ENCODE data around the gene MYT1.

Gene MYT1

GRCh38 chr20:64155258-64156135, 8.8 kb upstream of the MYT1 start:
- DNase-seq (ENCODE audit: low spot score): no peak

DNA sequence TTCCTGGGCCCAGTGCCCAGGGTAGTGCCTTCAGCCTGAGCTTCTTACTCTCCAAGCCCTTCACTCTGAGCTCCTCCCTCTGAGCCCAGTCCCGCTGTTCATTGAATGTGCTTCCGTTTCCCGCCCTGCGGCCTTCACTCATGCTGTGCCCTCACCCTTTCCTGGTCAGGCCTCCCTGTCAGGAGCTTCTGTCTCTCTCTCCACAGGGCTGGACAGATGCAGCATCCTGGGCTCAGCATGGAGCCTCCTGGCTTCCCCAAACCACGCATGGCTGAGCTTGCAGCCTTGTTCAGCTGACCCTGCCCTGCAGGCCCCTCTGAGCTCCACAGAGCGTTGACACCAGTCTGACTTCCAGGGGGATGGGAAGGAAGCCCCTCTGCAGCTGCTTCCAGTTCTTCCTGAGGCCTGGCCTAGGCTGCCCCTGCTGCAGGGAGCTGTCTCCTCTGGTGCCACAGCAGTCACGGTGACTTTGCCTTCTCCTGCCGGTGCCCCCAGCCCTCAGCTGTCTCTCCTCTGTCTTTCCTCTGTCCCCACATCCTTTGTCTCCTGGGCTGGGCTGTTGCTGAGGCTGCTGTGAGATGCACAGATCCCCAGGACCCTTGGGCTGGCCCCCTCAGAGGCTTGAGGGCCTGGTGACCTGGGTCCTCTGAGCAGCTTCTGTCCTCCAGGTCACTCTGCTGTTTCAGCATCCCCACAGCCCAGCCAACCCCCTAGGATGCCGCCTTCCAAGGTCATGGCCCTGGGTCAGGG, 7.9 kb upstream of the MYT1 start:
- no peak for DNase-seq (ENCODE audit: low spot score)

DNA sequence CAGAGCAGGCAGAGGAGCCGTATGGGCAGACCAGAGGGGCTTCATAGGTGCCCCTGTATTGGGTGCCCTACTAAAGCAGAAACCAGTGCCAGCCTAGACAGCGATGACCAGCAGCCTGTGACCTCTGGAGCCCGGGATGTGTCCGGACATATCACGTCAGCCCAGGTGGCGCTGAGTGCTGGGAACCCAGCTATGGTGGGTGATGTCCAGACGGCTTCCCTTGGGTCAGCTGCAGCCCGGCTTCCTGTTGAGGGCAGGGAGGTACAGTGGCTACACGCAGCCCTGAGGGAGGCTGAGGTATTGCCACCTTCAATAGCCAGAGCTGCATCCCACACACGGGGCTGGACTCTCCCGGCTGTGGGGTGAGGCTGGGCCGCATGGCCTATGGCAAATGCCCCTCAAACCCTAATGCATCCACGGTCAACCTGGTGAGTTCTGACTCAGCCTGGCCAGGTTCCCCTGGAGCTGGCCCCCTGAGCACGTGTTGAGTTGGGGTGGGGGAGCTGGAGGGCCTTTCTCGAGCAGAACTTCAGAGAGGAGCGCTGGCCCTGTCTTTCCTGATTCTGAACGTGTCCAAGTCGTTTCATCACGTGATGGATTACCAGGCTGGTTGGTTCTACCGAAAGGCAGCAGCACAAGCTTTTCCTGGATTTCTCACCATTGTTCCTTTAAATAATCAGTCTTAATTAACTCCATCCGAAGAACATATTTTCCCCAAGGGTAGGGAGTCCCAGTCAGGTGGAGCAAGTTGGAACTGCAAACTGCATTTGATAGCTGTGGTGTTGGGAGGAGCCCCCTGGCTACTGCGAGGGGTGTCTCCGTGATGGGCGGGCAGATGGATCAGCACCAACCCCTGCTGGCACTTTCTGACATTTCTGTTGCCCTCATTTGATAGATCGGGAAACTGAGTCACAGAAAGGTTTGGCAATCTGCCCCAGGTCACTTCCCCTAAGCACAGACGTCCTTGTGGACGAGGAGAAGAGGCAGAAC, 7.1 kb upstream of the MYT1 start:
- DNase-seq (ENCODE audit: low spot score): no peak

- DNase-seq (ENCODE audit: low spot score): no peak
Observed at GRCh38 chr20:64157878-64158277, 6.4 kb upstream of the MYT1 start.

GRCh38 chr20:64158346-64159285, 5.6 kb upstream of the MYT1 start:
- DNase-seq (ENCODE audit: low spot score): no peak

DNA sequence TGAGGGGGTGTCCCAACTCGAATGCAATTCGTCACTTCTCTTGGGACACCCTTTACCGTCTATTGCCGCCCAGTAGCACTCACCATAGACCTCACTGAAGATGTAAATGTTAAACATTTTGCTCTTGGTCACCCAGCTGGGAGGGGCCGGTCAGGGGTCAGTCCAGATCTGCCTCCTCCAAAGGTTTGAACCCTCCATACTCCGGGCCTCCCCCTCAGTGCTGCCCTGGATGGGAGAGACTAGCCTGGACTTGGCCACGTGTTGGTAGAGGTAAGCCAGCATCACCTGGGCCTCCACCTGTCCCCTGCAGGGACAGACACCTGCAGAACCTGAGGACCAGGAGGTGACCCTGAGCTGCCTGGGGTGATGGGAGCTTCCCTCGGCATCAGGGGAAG, 5.0 kb upstream of the MYT1 start:
- DNase-seq (ENCODE audit: low spot score): no peak

GRCh38 chr20:64159711-64160110, 4.5 kb upstream of the MYT1 start:
- no peak for DNase-seq (ENCODE audit: low spot score)

GRCh38 chr20:64160118-64160517, 4.1 kb upstream of the MYT1 start:
- DNase-seq (ENCODE audit: low spot score): no peak

DNA sequence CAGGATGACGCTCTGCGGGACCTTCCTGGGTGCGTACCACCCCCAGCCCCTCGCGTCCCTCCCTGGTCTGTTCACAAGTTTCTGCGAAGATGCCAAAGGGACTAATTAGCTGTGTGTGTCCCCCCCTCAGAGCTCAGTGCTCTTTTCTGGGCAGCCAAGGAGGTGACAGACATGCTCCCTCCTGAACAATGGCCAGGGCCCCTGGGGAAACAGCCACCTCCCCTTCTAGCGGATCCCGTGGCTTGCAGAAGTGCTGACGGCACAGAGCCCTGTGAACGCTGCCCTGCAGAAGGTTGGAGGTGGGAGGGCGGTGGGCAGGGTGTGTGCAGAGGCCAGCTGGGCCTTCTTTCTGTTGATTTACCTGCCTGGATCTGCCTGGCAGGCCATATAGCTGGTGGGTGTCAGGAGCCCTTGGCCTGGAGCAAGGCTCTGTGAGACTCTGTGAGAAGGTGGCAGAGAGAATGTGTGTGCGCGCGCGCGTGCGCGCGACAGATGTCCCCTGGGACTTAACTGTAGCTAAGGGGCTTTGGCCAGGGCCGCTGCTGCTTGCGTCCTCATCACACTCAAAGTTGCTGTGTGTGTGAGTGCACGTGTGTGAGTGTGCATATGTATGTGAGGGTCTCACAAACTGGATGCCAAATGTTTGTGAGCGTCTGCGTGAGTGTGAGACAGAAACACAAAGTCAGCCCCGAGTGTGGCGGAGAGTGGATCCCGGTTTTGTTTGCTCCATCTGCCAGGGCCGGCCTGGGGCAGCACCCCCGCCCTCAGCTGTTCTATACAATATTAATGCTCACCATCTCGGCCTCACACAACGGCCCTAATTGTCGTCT, 3.5 kb upstream of the MYT1 start:
- DNase-seq (ENCODE audit: low spot score): no peak

GRCh38 chr20:64161356-64162238, 2.7 kb upstream of the MYT1 start:
- DNase-seq (ENCODE audit: low spot score): peak; percentile 51

DNA sequence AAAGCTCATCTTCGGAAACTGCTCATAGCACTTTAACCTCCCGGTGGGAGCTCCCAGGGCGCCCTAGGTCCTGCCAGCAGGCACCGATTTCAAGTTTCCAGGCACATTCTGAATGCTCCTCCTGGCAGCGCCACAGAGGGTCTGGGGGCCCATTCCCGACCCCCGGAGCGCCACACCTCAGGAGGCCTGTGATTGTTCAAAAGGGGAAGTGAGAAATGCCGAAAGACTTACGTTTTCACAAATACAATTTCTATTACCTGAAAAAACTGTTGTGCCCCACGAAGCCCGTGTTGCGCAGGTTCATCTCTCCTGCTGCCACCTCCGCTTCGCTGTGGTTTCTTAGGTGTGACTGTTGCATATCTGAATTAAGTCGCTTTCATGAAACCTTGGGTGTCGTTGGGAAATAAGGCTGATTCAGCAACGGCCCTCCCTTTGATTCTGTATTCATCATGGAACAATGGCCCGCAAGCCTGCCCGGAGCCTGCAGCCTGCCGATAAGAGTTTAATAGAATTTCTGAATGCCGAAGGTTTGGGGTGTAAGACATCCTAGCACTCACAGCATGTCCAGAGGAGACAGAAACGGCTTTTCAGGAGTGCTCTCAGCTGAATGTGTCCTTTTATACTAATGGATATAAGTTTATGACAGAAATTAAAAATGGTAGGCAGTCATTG, 1.9 kb upstream of the MYT1 start:
- no peak for DNase-seq (ENCODE audit: low spot score)

- no peak for DNase-seq (ENCODE audit: low spot score)
Observed at GRCh38 chr20:64163776-64164122, 503 bp upstream of the MYT1 start.

DNA sequence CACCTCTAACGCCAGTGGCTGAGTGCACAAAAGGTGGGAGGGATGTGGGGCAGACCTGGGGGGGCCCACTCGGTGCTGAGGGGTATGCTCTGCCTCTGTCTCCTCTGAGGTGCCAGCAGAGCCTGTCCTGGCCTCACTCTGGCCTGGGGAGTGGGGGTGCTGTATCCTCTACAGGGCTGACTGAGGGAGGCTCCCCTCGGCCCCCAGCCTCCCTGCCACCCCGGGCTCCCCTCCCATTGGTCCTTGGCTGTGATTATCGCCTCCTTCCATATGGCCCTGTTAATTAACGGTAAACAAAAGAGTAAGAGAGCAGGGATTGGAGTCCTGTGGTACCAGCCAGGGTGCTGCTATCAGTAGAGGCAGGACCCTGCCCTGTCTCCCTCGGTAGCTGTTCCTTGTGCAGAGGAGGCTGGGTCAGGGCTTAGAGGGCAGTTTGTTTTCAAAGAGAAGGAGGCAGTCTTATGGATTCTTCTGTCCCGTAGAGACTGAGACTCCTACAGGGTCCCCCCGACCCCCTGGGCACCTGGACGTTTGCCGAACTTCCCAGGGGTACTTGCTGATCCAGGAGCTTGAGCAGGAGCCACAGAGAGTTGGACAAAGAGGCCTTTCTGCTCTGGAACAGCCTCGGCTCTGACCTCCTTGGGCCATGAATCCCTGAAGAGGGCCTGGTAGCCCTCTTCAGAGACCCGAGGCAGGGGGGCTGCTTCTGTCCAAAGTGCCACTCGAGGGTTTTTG, 1.8 kb downstream of the MYT1 start:
- DNase-seq (ENCODE audit: low spot score): no peak

DNA sequence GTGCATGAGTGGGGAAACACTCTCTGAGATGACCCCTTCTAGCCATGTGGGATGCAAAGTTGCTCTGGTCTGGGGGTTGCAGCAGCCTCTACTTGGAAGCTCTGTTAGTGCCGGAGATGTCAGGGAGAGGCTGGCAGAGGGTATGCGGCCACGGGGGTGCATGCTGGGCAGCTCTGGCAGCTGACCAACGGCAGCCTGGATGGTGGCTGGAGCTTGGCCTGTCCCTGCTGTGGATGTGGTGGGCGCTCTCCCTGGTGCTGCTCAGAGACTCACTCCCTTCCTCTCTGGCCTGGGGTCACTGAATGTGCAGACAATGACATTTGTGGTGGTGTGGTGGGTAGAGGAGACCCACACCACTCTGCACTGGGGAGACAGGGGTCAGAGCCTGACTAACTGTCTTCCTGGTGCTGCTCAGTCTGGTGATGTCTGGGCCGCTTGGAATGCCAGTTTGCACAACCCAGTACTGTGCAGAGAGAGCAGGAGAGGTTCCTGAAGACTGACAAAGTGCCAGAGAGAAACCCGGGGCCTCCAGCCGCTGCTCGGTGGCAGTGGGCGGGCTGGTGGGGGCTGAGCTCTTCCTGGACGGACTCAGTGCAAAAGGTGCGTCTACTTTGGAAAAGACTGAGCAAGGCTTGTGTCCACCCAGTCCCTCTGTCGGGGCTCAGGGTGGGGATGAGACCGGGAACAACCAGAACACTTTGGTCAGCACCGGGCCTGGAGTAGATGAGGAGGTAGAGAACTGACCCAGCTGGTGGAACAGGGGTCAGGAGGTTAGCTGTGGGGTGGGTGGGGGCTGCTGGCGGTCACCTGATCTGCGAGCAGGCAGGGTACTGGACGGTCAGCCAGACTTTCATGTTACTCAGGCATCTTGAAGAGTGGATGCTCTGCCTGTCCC, 2.7 kb downstream of the MYT1 start:
- no peak for DNase-seq (ENCODE audit: low spot score)

DNA sequence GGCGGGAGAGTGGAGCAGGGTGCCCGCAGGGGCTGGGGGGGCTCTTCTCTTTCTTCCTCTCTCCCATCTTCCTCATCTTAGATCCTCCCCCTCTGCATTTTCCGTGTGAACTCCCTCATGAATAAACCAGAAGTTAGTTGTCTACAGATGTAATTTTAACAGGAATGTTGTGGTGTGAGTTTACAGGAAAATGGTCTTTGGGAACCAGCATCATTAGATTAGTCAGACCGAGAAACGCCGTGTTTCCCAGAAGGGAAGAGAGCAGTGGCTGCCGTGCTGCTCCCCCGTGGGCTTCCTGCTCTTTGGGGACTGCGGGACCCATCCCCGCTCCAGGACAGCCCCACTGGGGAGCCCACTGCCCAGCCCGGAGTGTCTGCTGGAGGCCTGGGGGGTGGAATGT, 3.4 kb downstream of the MYT1 start:
- DNase-seq (ENCODE audit: low spot score): peak; percentile 22

DNA sequence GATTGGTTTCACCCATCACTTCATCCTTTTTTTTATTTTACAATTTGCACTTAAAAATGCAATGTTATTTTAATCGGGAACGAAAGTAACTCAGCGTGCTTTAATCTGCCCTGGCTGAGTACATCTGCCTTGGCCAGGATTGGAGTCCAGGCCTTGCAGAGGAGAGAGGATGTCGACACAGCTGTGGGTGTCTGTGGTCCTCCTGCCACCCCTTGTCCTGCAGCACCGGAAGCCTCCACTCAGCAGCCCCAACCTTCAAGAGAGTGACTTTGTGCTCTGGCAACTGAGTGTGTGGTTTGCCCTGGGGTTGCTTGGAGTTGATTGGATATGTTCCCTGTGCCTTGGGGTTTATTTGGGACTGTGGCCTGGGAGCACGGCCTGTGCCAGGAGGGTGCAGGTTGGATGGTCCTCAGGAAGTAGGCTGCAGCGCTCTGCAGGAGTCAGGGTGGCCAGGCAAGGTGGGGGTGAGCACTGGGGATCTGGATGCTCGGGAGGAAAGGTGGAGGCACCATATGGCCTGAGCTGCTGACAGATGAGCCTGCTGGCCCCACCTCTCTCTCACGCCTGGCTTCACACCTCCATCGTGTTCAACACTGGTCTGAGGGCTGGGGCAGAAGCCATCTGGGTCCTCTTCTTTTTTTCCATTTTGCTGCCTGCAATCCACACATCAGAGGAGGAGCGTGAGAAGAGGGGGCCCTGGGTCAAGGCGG, 4.3 kb downstream of the MYT1 start:
- DNase-seq (ENCODE audit: low spot score): no peak
